HepG2 (cell line): ENCODE results near the gene GPA33. TPM values are rescaled to one million over a fixed set of nuclear protein-coding genes. Genes with fewer than 3 reads are reported as not detected.

Experiments
- ATAC-seq: fragments of 200-7000 bp; cut with Tn5 transposase; 3 replicates; pipeline ENCODE4 v1.9.1; 2020; ENCODE audit warnings: mild to moderate bottlenecking, moderate library complexity
- BruUV-seq: library from RNA; stranded (reverse); fragments of 400-500 nt; replicated peaks from 2 replicates; lab custom pipeline; 2021; lab: Mats Ljungman, UMichigan
- CTCF ChIA-PET: fragments of 300-600 bp; formaldehyde crosslinking; extraction: SDS; loops from one replicate; lab custom pipeline; 2021; ENCODE audit warnings: low total read pairs, inconsistent platforms, low intra/inter-chr PET ratio; lab: Yijun Ruan, JAX
- POLR2A ChIA-PET: fragments of 350-600 bp; sonication (Branson Sonifier 250); formaldehyde crosslinking; loops from one replicate; lab custom pipeline; 2020; ENCODE audit warnings: antibody characterized with exemption, inconsistent platforms; lab: Yijun Ruan, JAX
- DNase-seq: peaks from one replicate; pipeline ENCODE4 v3.0.0-alpha.2; 2015; ENCODE audit warnings: low spot score
- FAIRE-seq: peaks from 3 replicates; lab custom pipeline; 2011; peaks lifted over from hg19 to GRCh38; lab: Jason Lieb, UNC
- H2AFZ ChIP-seq: one replicate; pipeline ENCODE4 v1.6.1; 2011; ENCODE audit warnings: low read length, inconsistent platforms
- H3K27ac ChIP-seq: fragments of 300-600 bp; 3 replicates; pipeline ENCODE4 v1.8.0; 2011; ENCODE audit warnings: mixed run types, mild to moderate bottlenecking, mixed read lengths, low read length, inconsistent platforms; ENCODE audit not compliant: insufficient read depth; ENCODE audit errors: extremely low read length
- H3K27me3 ChIP-seq, 2 experiments: fragments of 200-600 bp in 1 of 2; 2 replicates in 1 of 2; 3 replicates in 1 of 2; pipeline versions ENCODE4 v1.6.0 to v1.8.0; 2011; ENCODE audit warnings: low read length in 2 of 2, mild to moderate bottlenecking in 2 of 2, moderate library complexity in 2 of 2, inconsistent platforms in 1 of 2; ENCODE audit not compliant: insufficient read depth in 2 of 2, control insufficient read depth in 1 of 2
- H3K36me3 ChIP-seq, 2 experiments: fragments of 200-600 bp in 1 of 2; replicated peaks in 1 of 2; 2 replicates in 1 of 2; 3 replicates in 1 of 2; pipeline versions ENCODE4 v1.5.1 to v1.8.0; 2011; ENCODE audit warnings: low read length in 2 of 2, inconsistent platforms in 1 of 2; ENCODE audit not compliant: insufficient read depth in 2 of 2, control insufficient read depth in 1 of 2
- H3K4me1 ChIP-seq: 2 replicates; pipeline ENCODE4 v1.5.1; 2012; ENCODE audit warnings: low read length, inconsistent platforms; ENCODE audit not compliant: insufficient read depth
- H3K4me2 ChIP-seq: 2 replicates; pipeline ENCODE4 v1.6.0; 2011; ENCODE audit warnings: low read depth, low read length, inconsistent platforms
- H3K4me3 ChIP-seq, 3 experiments: fragments of 200-600 bp in 1 of 3; sonication (generic), shearing (Covaris generic) in 1 of 3; replicated peaks in 1 of 3; 2 replicates each; pipeline ENCODE4 v1.5.1; 2011 to 2016; ENCODE audit warnings: low read length in 3 of 3, inconsistent platforms in 2 of 3, low read depth in 2 of 3, mild to moderate bottlenecking in 2 of 3, control low read depth in 1 of 3, mixed read lengths in 1 of 3; ENCODE audit not compliant: insufficient read depth in 1 of 3
- H3K79me2 ChIP-seq: one replicate; pipeline ENCODE4 v1.6.1; 2011; ENCODE audit warnings: low read length, inconsistent platforms; ENCODE audit not compliant: insufficient read depth
- H3K9ac ChIP-seq: 2 replicates; pipeline ENCODE4 v1.6.0; 2011; ENCODE audit warnings: mild to moderate bottlenecking, low read depth, low read length, inconsistent platforms; ENCODE audit not compliant: insufficient read depth
- H3K9me3 ChIP-seq: 2 replicates; pipeline ENCODE4 v1.5.1; 2012; ENCODE audit warnings: mild to moderate bottlenecking, low read length
- H4K20me1 ChIP-seq: 2 replicates; pipeline ENCODE4 v1.6.0; 2011; ENCODE audit warnings: inconsistent platforms, mild to moderate bottlenecking, low read length, moderate library complexity; ENCODE audit not compliant: insufficient read depth
- FOXC1 ChIP-seq: sonication (generic); formaldehyde crosslinking; IDR thresholded peaks from 2 replicates; pipeline ENCODE4 v1.8.0; 2022; ENCODE audit warnings: mild to moderate bottlenecking, missing genetic modification reagents, borderline replicate concordance
- GTF2F1 ChIP-seq: fragments of 150-350 bp; IDR thresholded peaks from 2 replicates; pipeline ENCODE4 v1.6.1; 2014; ENCODE audit warnings: low read length
- HNRNPL ChIP-seq: fragments of 200-400 bp; formaldehyde crosslinking; IDR thresholded peaks from 2 replicates; pipeline ENCODE4 v1.6.1; 2017; ENCODE audit warnings: mild to moderate bottlenecking, low read depth, low read length
- SNAI1 ChIP-seq: sonication (generic); formaldehyde crosslinking; IDR thresholded peaks from 2 replicates; pipeline ENCODE4 v1.5.0; 2020; ENCODE audit warnings: mild to moderate bottlenecking, missing genetic modification reagents, borderline replicate concordance
- ZNF207 ChIP-seq: fragments of 450-650 bp; IDR thresholded peaks from 2 replicates; pipeline ENCODE4 v1.6.1; 2016; ENCODE audit warnings: antibody characterized with exemption, borderline replicate concordance
- WGBS: methylation state at CpG from one replicate; pipeline ENCODE4 v1.1.6; 2017; ENCODE audit warnings: low lambda C conversion rate; 5-methylcytosine and 5-hydroxymethylcytosine counted together
- in situ Hi-C: cut with HindIII; loops from 2 replicates; pipeline ENCODE4 v1.10.0; 2017; ENCODE audit warnings: low pct_unique_long_range_greater_than_20kb; ENCODE audit not compliant: extremely low pct_ligation_motif_present
- intact Hi-C: fragments of 100-400 bp; cut with micrococcal nuclease; formaldehyde crosslinking; loops from one replicate; pipeline ENCODE4 v1.10.0; 2022; ENCODE audit not compliant: unreplicated experiment
- polyA plus RNA-seq, 8 experiments: library from polyadenylated mRNA; depleted of rRNA in 3 of 8; stranded (reverse) in 7 of 8; unstranded in 1 of 8; fragments of >200 nt; fragmentation: Illumina TruSeq in 4 of 8; extraction: Trizol in 4 of 8; gene quantifications; 2 replicates each; pipeline versions ENCODE4 v1.2.1 to v1.2.3, GENCODE V29; 2011 to 2016; ENCODE audit warnings: low read depth in 4 of 8, missing spikeins in 1 of 8, mixed read lengths in 1 of 8; ENCODE audit not compliant: insufficient read depth in 1 of 8
- total RNA-seq, 5 experiments: library from RNA; depleted of rRNA; stranded (reverse); fragments of >200 nt; fragmentation: Illumina TruSeq; extraction: Trizol; gene quantifications; 2 replicates each; pipeline ENCODE4 v1.2.3, GENCODE V29; 2016; ENCODE audit warnings: low read depth in 1 of 5
- TF ChIP-seq, protein P1 (sequence below): sonication (generic); formaldehyde crosslinking; IDR thresholded peaks from 2 replicates; pipeline ENCODE4 v1.4.0; 2020; ENCODE audit warnings: missing genetic modification reagents
- TF ChIP-seq, protein P2 (sequence below): sonication (generic); formaldehyde crosslinking; IDR thresholded peaks from 2 replicates; pipeline ENCODE4 v1.9.0; 2021; ENCODE audit warnings: mild to moderate bottlenecking, missing genetic modification reagents

GPA33 gene
- total and polyA plus RNA-seq, 2 of the 13 experiments (the other 11 are each of a cell fraction or from before 2014, with no cell fraction given) = not detected

DNA sequence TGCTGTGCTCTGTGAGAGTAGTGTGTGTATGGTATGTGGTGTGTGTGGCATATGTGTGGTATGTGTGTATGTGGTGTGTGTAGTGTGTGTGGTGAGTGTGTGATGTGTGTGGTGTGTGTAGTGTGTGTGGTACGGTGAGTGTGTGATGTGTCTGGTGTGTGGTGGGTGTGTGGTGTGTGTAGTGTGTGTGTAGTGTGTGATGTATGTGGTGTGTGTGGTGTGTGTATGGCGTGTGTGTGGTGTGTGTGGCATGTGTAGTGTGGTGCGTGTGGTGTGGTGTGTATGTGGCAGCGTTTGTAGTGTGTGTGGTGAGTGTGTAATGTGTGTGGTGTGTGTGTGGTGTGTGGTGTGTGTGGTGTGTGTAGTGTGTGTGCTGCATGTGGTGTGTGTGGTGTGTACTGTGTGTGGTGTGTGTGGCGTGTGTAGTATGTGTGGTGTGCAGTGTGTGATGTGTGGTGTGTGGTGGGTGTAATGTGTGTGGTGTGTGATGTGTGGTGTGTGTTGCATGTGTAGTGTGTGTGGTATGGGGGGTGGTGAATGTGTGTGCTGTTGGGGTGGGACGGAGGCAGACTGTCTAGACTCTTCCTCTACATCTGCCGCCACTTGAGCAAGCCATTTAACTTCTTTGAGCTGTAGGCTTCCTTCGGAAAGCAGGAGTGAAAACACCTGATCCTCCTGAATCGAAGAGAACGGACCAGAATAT is 33.5 kb downstream of the GPA33 start:
- ChIA-PET CTCF (interaction anchor here (5.6 kb wide), 1 partner anchor 146 kb away, joined by 75 read pairs; no protein-coding TSS in a partner anchor), POLR2A (no interaction called here)
- no peak overlapping the region for H3K4me3 ChIP-seq
- no peaks in the 10 kb centered on the region for H3K79me2 ChIP-seq
- no peak overlapping the region for H3K9ac ChIP-seq
- no peak overlapping the region for H3K27ac ChIP-seq
- intact Hi-C loops (loop anchor here (5.0 kb wide), 1 partner anchor 269 kb away; no protein-coding TSS in a partner anchor), in situ Hi-C loops (loop anchor here (5.0 kb wide), 1 partner anchor 144 kb away; no protein-coding TSS in a partner anchor)
- TF ChIP-seq ZNF207 (no peak), FOXC1 (CRISPR knock-in tag) (no peak), HNRNPL (0 out of 2 replicates have a peak, but pooled peaks have one; percentile 32), GTF2F1 (no peak), SNAI1 (CRISPR knock-in tag) (no peak)
- TF ChIP-seq, protein P1, sequence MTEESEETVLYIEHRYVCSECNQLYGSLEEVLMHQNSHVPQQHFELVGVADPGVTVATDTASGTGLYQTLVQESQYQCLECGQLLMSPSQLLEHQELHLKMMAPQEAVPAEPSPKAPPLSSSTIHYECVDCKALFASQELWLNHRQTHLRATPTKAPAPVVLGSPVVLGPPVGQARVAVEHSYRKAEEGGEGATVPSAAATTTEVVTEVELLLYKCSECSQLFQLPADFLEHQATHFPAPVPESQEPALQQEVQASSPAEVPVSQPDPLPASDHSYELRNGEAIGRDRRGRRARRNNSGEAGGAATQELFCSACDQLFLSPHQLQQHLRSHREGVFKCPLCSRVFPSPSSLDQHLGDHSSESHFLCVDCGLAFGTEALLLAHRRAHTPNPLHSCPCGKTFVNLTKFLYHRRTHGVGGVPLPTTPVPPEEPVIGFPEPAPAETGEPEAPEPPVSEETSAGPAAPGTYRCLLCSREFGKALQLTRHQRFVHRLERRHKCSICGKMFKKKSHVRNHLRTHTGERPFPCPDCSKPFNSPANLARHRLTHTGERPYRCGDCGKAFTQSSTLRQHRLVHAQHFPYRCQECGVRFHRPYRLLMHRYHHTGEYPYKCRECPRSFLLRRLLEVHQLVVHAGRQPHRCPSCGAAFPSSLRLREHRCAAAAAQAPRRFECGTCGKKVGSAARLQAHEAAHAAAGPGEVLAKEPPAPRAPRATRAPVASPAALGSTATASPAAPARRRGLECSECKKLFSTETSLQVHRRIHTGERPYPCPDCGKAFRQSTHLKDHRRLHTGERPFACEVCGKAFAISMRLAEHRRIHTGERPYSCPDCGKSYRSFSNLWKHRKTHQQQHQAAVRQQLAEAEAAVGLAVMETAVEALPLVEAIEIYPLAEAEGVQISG (CRISPR knock-in tag) = no peak
- TF ChIP-seq, protein P2, sequence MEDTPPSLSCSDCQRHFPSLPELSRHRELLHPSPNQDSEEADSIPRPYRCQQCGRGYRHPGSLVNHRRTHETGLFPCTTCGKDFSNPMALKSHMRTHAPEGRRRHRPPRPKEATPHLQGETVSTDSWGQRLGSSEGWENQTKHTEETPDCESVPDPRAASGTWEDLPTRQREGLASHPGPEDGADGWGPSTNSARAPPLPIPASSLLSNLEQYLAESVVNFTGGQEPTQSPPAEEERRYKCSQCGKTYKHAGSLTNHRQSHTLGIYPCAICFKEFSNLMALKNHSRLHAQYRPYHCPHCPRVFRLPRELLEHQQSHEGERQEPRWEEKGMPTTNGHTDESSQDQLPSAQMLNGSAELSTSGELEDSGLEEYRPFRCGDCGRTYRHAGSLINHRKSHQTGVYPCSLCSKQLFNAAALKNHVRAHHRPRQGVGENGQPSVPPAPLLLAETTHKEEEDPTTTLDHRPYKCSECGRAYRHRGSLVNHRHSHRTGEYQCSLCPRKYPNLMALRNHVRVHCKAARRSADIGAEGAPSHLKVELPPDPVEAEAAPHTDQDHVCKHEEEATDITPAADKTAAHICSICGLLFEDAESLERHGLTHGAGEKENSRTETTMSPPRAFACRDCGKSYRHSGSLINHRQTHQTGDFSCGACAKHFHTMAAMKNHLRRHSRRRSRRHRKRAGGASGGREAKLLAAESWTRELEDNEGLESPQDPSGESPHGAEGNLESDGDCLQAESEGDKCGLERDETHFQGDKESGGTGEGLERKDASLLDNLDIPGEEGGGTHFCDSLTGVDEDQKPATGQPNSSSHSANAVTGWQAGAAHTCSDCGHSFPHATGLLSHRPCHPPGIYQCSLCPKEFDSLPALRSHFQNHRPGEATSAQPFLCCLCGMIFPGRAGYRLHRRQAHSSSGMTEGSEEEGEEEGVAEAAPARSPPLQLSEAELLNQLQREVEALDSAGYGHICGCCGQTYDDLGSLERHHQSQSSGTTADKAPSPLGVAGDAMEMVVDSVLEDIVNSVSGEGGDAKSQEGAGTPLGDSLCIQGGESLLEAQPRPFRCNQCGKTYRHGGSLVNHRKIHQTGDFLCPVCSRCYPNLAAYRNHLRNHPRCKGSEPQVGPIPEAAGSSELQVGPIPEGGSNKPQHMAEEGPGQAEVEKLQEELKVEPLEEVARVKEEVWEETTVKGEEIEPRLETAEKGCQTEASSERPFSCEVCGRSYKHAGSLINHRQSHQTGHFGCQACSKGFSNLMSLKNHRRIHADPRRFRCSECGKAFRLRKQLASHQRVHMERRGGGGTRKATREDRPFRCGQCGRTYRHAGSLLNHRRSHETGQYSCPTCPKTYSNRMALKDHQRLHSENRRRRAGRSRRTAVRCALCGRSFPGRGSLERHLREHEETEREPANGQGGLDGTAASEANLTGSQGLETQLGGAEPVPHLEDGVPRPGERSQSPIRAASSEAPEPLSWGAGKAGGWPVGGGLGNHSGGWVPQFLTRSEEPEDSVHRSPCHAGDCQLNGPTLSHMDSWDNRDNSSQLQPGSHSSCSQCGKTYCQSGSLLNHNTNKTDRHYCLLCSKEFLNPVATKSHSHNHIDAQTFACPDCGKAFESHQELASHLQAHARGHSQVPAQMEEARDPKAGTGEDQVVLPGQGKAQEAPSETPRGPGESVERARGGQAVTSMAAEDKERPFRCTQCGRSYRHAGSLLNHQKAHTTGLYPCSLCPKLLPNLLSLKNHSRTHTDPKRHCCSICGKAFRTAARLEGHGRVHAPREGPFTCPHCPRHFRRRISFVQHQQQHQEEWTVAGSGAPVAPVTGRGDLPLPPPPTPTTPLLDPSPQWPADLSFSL (CRISPR knock-in tag) = peak; percentile 90
- H4K20me1 ChIP-seq = no peaks in the 10 kb centered on the region
- peaks cover 3 to 14% of the 10 kb centered on the region in 2 experiments; a peak in 3 of 5 replicates for H3K27me3 ChIP-seq
- BruUV-seq = no TSS peak
- no peak overlapping the region for H3K4me2 ChIP-seq
- 0 out of 2 replicates have a peak, but pooled peaks cover 12% of the 10 kb centered on the region for H3K4me1 ChIP-seq
- DNase-seq = no peak
- FAIRE-seq = peak; percentile 61
- WGBS = 22% methylated on average over 9 of the region's 10 CpGs
- no peaks in the 10 kb centered on the region for H3K36me3 ChIP-seq
- H3K9me3 ChIP-seq = no peaks in the 10 kb centered on the region
- no peak overlapping the region for H2AFZ ChIP-seq
- ATAC-seq = peak; percentile 10; the same call in 2 of the 3 replicates
